Measurements from ENCODE around the gene PPIL1. TPM values are rescaled to one million over a fixed set of nuclear protein-coding genes. Genes with fewer than 3 reads are reported as not detected.
"Not testable (repeated sequence)": the region's sequence is repeated elsewhere in the genome, so short reads cannot be mapped to it uniquely, and the experiment has no call there.

The PPIL1 gene
- total RNA-seq, 1 donor from 2014 or later = 34.7 TPM

DNA sequence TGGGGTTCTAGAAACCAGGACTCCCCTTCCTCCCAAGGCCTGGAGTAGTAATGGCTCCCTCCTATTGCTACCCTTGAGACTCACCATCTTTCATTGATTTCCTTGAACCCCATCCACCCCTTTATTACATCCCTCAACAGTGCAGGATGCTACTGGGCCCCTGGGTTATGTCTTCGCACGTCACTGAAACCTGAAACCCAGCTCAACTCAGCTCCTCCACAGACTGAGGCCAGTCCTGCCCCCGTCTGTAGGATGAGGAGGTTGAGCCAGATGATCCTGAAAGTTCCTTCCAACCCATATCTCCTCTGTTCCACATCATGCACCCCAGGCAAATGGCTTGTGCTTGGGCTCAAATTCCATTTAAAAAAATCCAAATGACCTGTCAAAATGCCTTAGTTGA, 56.8 kb downstream of the PPIL1 start:
- intact Hi-C loops (cut with micrococcal nuclease) = no loop called here

DNA sequence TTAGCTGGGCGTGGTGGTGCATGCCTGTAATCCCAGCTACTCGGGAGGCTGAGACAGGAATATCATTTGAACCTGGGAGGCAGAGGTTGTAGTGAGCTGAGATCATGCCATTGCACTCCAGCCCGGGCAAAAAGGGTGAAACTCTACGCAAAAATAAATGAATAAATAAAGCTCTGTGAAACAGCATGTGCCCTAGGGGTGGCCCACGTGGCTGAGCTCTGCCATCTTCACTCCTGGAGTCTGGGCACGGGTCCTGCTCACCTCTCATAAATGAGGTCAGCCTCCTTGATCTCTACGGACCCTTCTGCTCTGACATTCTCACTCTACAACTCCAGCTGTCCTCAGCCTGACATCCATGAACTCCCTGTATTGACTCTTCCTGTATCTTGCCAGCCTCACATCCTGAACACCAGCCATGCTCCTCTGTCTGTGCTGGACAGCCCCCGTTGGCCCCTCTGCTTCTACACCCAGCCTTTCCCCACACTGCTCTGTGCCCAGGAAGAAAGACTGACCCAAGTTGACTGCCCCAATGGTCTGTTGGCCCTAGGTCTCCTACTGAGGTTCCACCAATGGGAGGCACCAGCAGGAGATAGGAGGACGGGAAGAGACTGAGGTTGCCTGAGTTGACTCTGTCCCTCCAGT, 57.3 kb downstream of the PPIL1 start:
- intact Hi-C loops (cut with micrococcal nuclease) = no loop called here

DNA sequence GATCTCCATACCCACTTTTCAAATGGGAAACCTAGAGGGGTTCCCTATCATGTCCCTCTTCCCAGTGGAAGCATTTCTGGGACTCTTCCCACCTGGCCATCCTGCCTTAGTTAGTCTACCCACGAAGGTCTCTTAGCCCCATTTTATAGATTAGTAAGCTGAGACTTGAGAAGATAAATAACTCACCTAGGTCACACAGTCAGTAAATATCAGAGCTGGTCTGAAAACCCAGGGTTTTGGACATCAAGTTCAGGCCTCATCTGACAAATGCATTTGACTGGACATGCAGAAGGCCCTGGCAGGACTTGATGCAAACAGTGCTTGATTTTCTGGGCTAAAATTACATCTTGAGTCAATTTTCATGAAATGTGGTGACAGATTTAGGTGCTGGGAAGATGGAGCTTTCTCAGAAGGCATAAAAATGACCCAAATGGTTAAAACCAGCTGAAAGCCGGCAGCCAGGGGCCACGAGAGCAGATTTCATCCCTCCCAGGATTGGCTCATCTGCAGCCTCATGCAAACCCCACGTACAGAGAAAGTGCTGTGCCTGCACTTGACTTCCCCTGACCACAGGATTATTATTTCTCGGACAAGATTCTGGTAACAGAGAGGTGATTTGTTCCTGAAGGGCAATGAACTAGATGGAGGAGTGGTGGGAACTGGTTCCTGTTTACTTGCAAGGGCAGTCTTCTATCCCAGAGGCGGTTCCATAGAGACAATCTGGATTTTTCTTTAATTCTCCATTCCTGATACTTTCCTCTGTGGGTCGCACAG, 58.5 kb downstream of the PPIL1 start:
- intact Hi-C loops (cut with micrococcal nuclease) = no loop called here

- intact Hi-C loops (cut with micrococcal nuclease) = no loop called here
Measured at GRCh38 chr6:36814249-36814648, 60.4 kb downstream of the PPIL1 start.

- intact Hi-C loops (cut with micrococcal nuclease) = no loop called here
Measured at GRCh38 chr6:36813526-36813925, 61.1 kb downstream of the PPIL1 start.

- intact Hi-C loops (cut with micrococcal nuclease) = not testable (repeated sequence)
Measured at GRCh38 chr6:36813047-36813446, 61.6 kb downstream of the PPIL1 start.

DNA sequence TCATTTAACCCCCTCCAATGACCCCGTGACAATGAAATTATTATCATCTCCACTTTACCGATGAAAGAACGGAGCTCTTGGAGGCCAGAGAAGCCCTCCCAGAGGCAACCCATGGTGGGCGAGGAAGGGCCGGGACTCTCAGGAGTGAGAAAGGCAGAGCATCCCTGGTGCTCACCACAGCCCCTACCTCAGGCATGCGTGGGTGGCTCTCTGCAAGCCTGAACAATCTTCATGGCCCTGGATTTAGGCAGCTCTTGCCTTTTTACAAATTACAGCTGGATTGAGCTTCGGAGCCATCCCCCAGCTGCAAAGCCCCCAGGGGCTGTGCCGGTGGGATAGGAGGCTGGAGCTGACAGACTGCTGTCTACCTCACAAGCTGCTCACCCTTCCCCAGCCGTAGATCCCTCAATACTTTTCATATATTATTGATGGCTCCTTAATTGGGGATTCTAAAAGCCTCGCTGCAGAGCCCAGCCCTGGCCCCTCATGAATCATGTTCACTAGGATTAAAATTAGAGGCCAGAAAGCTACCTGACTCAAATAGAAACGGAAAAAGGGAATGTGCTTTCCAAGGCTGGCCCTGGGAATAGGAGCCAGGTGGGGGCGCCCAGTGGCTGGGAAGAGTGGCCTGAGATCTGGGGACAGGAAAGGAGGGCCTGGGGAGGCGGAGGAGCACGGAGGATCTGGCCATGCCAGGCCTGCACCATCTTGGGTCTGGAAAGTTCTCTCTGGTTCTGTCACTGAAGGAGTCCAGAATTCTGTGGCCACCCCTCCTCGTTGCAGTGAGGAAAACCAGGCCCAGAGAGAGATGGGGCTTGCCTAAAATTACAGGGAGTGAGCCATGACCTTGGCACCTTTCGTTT, 64.4 kb downstream of the PPIL1 start:
- intact Hi-C loops (cut with micrococcal nuclease) = no loop called here

- intact Hi-C loops (cut with micrococcal nuclease) = no loop called here
Measured at GRCh38 chr6:36809156-36809555, 65.4 kb downstream of the PPIL1 start.

DNA sequence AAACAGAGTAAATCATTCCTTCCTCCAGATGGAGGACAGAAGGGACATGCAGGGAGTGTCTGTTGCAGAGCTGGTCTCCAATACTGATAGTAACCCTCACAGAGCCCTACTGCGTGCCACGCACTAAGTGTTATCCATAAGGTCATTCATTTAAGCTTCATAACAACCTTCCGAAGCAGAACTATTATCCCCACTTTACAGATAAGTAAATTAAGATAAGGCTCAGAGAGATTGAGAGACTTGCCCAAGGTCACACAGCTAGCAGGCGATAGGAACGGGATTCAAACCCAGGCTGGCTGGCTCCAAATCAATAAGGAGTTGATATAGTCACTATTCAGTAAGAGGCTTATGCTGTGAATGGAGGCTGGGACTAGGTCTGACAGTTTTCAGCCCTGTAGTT, 66.0 kb downstream of the PPIL1 start:
- intact Hi-C loops (cut with micrococcal nuclease) = no loop called here

DNA sequence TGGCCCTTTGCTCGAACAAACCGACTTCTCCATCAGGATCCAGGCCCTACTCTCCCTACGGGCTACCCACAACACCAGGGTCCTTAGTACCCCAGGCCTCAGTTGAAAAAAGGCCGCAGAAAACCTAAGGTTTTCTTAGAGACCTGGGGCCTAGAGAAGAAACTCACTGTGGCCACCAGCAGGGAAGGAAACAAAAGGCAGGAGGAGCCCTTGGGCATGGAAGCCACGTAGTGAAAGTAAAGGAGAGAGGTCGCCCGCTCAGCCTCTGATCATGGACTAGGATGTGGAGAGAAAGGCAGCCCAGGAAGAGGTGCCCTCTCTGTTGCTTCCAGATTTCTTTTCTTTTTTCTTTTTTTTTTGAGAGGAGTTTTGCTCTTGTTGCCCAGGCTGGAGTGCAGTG, 66.9 kb downstream of the PPIL1 start:
- intact Hi-C loops (cut with micrococcal nuclease) = no loop called here

DNA sequence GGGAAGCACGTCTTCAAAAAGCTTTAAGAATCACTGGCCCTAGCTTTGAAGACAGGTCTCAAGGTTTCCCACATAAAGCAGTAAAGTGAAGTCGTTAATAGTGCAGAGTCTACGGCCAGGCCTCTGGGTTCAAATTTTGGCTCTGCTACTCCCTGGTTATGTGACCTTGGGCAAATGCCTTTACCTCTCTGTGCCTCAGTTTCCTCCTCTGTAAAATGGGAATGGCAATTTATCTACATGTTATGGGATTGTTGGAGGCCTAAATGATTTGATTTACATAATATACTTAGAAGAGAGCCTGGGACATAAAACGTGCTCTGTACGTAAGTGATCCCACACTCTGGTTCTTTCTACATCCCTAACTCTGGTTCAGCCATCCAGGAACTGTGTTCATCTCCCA, 67.5 kb downstream of the PPIL1 start:
- intact Hi-C loops (cut with micrococcal nuclease) = no loop called here

GRCh38 chr6:36805917-36806316, 68.7 kb downstream of the PPIL1 start:
- intact Hi-C loops (cut with micrococcal nuclease) = no loop called here

DNA sequence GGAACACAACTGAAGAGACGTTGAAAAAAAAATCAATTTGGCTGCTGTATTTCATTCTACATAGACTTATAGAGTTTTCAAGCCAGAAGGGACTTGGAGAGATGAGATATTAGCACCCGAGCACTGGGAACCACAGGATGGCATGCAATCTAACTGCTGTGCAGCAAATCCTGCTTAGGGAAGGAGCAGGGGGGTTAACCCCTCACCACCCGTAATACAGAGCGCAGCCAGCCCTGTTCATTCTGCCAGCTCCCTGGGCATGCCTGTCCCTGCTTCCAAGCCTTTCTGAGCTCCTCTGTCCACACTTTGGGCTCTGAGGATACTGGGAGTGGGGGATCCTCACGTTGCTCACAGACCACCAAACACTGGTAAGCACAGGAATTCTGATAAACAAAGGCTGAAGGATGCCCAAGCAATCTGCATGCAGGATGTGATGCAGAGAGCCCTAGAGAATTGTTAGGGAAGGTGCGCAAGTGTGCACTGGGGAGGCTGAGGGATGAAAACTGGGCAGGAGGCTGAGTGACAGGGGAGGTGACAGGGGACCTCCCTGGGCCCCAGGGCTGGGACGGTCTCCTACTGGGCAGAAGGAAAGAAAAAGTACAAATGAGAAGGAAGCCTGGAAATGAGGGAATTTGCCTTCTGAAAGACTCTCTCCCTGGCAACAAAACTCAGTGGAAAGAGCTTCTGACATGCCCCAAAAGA, 69.4 kb downstream of the PPIL1 start:
- intact Hi-C loops (cut with micrococcal nuclease) = no loop called here

Other genes with a start within 250 kb of the PPIL1 start
- gene CDKN1A, start 196.1 kb downstream of the PPIL1 start, total RNA-seq = 250 and 260 TPM in 2 replicates
- 0.12 and 0.20 TPM in 2 replicates for gene RAB44, start 177.0 kb downstream of the PPIL1 start, total RNA-seq
- gene CPNE5, start 35.4 kb downstream of the PPIL1 start, total RNA-seq = 2.7 and 3.2 TPM in 2 replicates
- gene C6orf89, start 11.1 kb upstream of the PPIL1 start, total RNA-seq = 53.9 and 54.2 TPM in 2 replicates
- 2.5 and 4.6 TPM in 2 replicates for gene PI16, start 79.9 kb upstream of the PPIL1 start, total RNA-seq
- 128 and 132 TPM in 2 replicates for gene MTCH1, start 111.4 kb upstream of the PPIL1 start, total RNA-seq
- 5.6 and 7.6 TPM in 2 replicates for gene FGD2, start 130.9 kb upstream of the PPIL1 start, total RNA-seq

Data from T-helper 1 cell treated with Interleukin-12 subunit alpha and Interleukin-12 subunit beta and Interleukin-4 antibody, amounts not matched to agents 30 ng/mL and 1 ng/mL, for 36 hours (primary cell).